Esophagus squamous epithelium (tissue), 4 donors: ENCODE measurements around the gene HEBP1.

Source experiments
- CTCF ChIP-seq, 6 experiments: fragments of 450-650 bp in 4 of 6; fragments of 200-600 bp in 2 of 6; sonication (generic) in 2 of 6; IDR thresholded peaks; one replicate each; pipeline ENCODE4 v1.5.1; 2016 to 2019; ENCODE audit warnings: antibody characterized with exemption in 6 of 6, mild to moderate bottlenecking in 4 of 6, moderate library complexity in 4 of 6
- POLR2A ChIP-seq, 4 donors: fragments of 450-650 bp; IDR thresholded peaks; one replicate each; pipeline ENCODE4 v1.6.1; 2017; ENCODE audit warnings: antibody characterized with exemption in 4 of 4, mild to moderate bottlenecking in 4 of 4, moderate library complexity in 3 of 4

GRCh38 chr12:12951504-12951903 is 48.6 kb downstream of the HEBP1 start:
- TF ChIP-seq CTCF (IDR thresholded peaks at IDR 0.05), result no peak
- no peak for TF ChIP-seq POLR2A (IDR thresholded peaks at IDR 0.05)
